Measurements from ENCODE around the gene KCNQ2.
"Not testable (repeated sequence)": the region's sequence is repeated elsewhere in the genome, so short reads cannot be mapped to it uniquely, and the experiment has no call there.

Gene KCNQ2

GRCh38 chr20:63385819-63386218, 86.6 kb downstream of the KCNQ2 start:
- DNase-seq (ENCODE audit: low spot score), result no peak

GRCh38 chr20:63384336-63384735, 88.1 kb downstream of the KCNQ2 start:
- DNase-seq (ENCODE audit: low spot score), result no peak

- no peak for DNase-seq (ENCODE audit: low spot score)
These were observed 88.9 kb downstream of the KCNQ2 start for GRCh38 chr20:63383556-63383955.

DNA sequence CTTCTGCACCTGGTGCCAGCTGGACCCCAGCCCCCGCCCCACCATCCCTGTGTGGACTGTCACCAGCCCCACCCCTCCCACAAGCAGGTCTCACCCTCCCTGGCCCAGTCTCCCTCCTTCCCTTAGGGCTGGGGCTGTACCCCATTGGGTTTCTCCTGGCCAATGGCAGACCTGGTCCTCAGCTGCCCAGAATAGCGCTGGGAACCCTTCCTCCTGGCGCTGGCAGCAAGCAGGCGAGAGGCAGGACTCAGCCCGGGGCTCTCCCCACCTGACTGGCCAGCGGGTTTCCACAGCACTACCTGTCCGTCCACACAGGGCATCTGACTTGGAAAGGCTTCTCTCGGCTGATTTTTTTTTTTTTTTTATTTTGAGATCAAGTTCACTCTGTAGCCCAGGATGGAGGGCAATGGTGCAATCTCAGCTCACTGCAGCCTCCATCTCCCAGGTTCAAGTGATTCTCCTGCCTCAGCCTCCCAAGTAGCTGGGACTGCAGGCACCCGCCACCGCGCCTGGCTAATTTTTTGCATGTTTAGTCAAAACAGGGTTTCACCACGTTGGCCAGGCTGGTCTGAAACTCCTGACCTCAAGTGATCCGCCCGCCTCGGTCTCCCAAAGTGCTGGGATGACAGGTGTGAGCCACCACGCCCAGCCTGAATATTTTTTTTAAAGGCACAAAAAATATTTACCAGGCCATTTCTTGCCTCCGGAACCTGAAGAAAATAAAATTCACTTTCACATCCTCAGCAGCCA, 89.7 kb downstream of the KCNQ2 start:
- DNase-seq (ENCODE audit: low spot score), result no peak

DNA sequence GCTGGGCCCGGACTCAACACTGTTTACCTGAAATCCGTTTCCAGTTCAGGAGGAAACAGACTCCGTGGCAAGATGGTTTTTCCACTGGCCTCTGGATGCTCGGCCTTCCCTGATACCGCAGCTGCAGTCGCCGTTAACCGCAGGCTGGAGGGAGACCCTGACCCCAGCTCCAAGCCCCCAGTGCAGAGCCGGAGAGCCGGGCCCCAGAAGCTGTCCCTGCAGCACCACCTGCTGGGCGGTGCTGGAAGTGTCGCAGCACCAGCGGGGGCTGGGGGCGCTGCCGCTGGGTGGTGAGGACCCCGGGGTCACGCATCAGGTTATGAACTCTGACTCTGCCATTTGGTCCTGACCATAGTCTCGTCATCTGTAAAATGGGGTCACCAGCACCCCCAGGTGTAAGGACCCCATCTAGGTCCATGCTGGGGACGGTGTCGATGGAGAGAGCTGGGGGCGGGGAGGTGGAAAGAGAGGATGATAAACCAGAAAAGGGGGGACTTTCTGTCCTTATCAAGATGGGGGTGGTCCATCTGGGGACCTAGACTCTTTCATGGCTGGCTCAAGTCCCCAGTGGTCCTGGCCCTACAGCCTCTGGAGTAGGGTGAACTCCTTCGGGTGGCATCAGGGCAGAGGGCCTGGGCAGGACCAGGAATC, 90.5 kb downstream of the KCNQ2 start:
- peak; percentile 21 for DNase-seq (ENCODE audit: low spot score)

- DNase-seq (ENCODE audit: low spot score), result no peak
These were observed 92.0 kb downstream of the KCNQ2 start for GRCh38 chr20:63380346-63380870.

DNA sequence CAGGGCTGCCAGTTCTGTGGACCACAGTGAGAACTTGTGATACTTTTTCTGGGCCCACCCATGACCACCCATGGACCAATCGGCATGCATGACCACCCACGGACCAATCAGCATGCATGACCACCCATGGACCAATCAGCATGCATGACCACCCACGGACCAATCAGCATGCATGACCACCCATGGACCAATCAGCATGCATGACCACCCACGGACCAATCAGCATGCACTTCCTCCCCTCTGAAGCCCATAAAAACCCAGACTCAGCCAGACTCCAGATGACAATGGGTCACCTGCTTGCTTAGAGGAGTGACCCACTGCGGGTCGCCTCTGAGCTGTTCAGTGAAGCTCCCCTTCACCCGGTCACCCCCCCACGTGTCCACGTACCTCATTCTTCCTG, 92.6 kb downstream of the KCNQ2 start:
- not testable (repeated sequence) for DNase-seq (ENCODE audit: low spot score)

DNA sequence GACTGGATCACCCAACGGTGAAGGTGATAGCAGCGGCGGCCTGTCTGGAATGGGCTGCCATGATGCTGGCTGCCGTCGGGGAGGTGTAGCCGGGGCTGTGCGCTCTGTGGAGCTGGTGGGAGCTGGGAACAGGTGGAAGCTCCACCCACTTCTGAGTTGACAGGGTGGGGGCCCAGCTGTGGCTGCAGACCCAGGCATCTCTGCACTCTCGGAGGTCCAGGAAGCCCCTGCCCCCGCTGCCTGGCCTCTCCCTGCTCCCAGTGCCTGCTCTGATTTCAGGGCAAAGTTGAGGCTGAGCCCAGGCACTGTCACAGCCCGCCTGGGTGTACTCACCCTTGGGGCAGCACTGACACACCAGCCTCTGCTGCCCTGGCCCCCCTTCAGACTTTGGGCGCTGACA, 93.2 kb downstream of the KCNQ2 start:
- DNase-seq (ENCODE audit: low spot score), result no peak

- DNase-seq (ENCODE audit: low spot score), result no peak
These were observed 93.8 kb downstream of the KCNQ2 start for GRCh38 chr20:63378626-63379025.

- DNase-seq (ENCODE audit: low spot score), result no peak
These were observed 94.5 kb downstream of the KCNQ2 start for GRCh38 chr20:63377951-63378381.

- DNase-seq (ENCODE audit: low spot score), result no peak
These were observed 95.1 kb downstream of the KCNQ2 start for GRCh38 chr20:63377256-63377941.

DNA sequence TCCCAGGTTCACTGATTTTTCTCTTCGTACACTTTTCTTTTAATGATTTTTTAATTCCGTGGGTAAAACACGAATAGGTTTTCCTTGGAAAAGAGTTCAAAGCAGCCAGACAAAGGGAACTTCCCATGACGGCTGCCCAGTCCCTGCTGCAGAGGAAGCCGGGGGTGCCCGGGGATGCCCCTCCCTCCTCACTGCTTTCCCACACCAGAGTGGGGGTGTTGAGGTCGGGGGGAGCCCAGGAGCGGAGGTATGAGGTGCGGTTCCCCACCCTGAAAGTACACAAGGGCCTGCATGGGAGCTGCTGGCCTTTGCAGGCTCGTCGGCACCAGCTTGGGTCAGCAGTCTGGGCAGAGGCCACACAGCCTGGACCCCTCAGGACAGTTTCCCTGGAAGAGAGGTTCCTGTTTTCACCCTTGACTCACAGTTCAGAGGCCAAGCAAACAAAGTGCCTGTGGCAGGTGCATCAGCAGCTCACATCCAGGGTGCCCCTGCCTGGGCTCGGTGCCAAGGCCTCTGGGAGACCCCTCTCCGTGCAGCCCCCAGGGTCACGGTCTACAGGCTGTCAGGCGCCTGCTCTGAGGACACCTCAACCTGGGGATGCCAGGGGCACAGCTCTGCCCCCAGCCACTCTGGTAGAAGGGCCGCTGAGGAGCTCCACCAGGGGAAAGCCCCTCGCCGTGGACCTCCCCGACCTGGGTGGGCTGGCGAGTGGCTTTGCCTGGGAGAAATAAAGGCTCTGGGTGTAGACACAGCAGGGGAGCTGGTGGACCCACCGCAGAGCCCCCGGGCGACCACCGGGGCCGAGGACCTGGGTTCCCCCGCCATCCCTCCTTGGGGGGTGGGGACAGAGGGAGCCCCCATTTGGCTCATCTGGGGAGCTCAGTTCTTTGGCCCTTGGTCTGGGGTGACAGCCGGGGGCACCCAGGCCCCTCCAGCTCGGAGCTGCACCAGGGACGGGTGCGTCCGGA, 95.9 kb downstream of the KCNQ2 start:
- DNase-seq (ENCODE audit: low spot score), result no peak

DNA sequence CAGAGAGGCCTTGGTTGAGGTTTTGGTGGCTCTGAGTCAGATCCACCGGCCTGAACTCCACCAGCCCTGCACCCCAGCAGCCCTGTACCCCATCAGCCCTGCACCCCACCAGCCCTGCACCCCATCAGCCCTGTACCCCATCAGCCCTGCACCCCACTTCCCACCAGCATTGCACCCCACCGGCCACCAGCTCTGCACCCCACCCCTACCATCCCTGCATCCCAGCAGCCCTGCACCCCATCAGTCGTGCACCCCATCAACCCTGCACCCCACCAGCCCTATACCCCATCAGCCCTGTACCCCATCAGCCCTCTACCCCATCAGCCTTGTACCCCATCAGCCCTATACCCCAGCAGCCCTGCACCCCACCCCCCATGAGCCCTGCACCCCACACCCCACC, 97.0 kb downstream of the KCNQ2 start:
- DNase-seq (ENCODE audit: low spot score), result no peak

DNA sequence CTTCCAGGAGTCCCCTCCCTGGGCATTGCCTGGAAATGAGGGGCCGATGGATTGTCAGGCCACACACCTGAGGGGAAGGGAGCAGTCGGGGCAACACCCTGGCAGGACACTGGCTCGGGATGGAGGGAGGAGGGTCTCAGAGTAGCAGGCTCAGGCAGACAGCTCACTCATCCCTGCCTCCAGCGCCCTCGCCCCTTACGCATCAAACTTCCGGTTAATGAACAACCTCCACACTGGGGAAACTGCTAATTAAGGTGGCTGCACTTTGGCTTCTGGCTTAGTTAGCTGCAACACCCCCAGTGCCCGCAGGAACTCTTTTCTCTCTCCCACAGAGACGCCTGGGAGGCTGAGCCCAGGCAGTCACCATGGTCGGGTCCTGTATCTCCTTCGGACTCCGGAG, 98.0 kb downstream of the KCNQ2 start:
- no peak for DNase-seq (ENCODE audit: low spot score)

DNA sequence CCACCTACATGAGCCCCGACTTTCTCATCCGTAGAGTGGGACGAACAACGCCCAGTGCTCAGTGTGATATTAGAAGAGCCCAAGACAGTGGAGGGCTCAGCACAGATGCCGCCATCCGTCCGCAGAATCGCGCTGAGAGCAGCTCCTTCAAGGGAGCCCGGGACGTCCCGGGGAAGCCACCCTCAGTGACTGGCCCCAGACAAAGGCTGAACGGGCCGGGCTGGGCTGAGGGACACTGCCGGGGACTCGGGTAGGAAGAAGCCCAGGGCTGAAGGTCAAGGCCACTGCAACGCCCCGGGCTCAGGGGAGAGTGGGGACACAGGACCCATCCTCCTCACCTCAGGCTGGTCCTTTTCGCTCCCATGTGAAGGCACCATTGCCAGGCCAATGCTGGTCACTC, 98.5 kb downstream of the KCNQ2 start:
- no peak for DNase-seq (ENCODE audit: low spot score)

GRCh38 chr20:63372971-63373885, 99.2 kb downstream of the KCNQ2 start:
- DNase-seq (ENCODE audit: low spot score), result no peak

GRCh38 chr20:63371291-63371865, 101.1 kb downstream of the KCNQ2 start:
- DNase-seq (ENCODE audit: low spot score), result no peak

- DNase-seq (ENCODE audit: low spot score), result no peak
These were observed 101.8 kb downstream of the KCNQ2 start for GRCh38 chr20:63370618-63371187.

GRCh38 chr20:63369724-63370617, 102.5 kb downstream of the KCNQ2 start:
- DNase-seq (ENCODE audit: low spot score), result no peak
